Endothelial cell of umbilical vein (primary cell): Measurements from ENCODE around the gene XPOT.

ENCODE experiments used
- CTCF ChIP-seq, 2 donors: IDR thresholded peaks; 1 replicate in 1 of 2; 2 replicates in 1 of 2; pipeline ENCODE4 v1.5.1; 2011; ENCODE audit warnings: low read length in 2 of 2, mild to moderate bottlenecking in 2 of 2, moderate library complexity in 2 of 2, control low read depth in 1 of 2, inconsistent platforms in 1 of 2, low read depth in 1 of 2; ENCODE audit not compliant: insufficient read depth in 1 of 2; ENCODE audit errors: extremely low read depth in 1 of 2
- EZH2 ChIP-seq: IDR thresholded peaks from 2 replicates; pipeline ENCODE4 v1.6.1; 2012; ENCODE audit warnings: borderline replicate concordance, low read depth, mild to moderate bottlenecking, moderate library complexity, low read length, inconsistent platforms; ENCODE audit not compliant: severe bottlenecking
- FOS ChIP-seq: IDR thresholded peaks from 2 replicates; pipeline ENCODE4 v1.6.1; 2011; ENCODE audit warnings: mild to moderate bottlenecking, low read length, moderate library complexity, borderline replicate concordance; ENCODE audit not compliant: insufficient read depth
- JUN ChIP-seq: IDR thresholded peaks from 2 replicates; pipeline ENCODE4 v1.6.1; 2011; ENCODE audit warnings: borderline replicate concordance, low read depth; ENCODE audit not compliant: insufficient read length, insufficient read depth
- MYC ChIP-seq: IDR thresholded peaks from one replicate; pipeline ENCODE4 v1.6.1; 2011; ENCODE audit warnings: mild to moderate bottlenecking, low read depth, low read length
- POLR2A ChIP-seq: IDR thresholded peaks from 2 replicates; pipeline ENCODE4 v1.6.1; 2012; ENCODE audit warnings: low read depth, mild to moderate bottlenecking, control low read depth, low read length
- POLR2AphosphoS5 ChIP-seq: IDR thresholded peaks from 2 replicates; pipeline ENCODE4 v1.6.1; 2012; ENCODE audit warnings: low read depth, mild to moderate bottlenecking, control low read depth, low read length, moderate library complexity; ENCODE audit not compliant: insufficient read depth

- TF ChIP-seq CTCF (IDR thresholded peaks at IDR 0.05; ENCODE audit: extremely low read depth in 1 of 2, insufficient read depth in 1 of 2, low read depth in 1 of 2, low read length in 2 of 2) (no peak), POLR2A (no peak), EZH2 (no peak), POLR2AphosphoS5 (no peak), JUN (no peak), FOS (no peak), MYC (no peak)
Observed at GRCh38 chr12:64496839-64497400, 92.7 kb downstream of the XPOT start.
